ENCODE data around the gene DNAH17.
A peak's percentile ranks its signal among the peaks of the same experiment; 100 is the strongest.

The DNAH17 gene

GRCh38 chr17:78390241-78391050 is 186.8 kb downstream of the DNAH17 start:
- no peak for DNase-seq (ENCODE audit: low spot score)

- DNase-seq (ENCODE audit: low spot score), result peak; percentile 61
These were observed 188.9 kb downstream of the DNAH17 start for GRCh38 chr17:78387977-78388941.

DNA sequence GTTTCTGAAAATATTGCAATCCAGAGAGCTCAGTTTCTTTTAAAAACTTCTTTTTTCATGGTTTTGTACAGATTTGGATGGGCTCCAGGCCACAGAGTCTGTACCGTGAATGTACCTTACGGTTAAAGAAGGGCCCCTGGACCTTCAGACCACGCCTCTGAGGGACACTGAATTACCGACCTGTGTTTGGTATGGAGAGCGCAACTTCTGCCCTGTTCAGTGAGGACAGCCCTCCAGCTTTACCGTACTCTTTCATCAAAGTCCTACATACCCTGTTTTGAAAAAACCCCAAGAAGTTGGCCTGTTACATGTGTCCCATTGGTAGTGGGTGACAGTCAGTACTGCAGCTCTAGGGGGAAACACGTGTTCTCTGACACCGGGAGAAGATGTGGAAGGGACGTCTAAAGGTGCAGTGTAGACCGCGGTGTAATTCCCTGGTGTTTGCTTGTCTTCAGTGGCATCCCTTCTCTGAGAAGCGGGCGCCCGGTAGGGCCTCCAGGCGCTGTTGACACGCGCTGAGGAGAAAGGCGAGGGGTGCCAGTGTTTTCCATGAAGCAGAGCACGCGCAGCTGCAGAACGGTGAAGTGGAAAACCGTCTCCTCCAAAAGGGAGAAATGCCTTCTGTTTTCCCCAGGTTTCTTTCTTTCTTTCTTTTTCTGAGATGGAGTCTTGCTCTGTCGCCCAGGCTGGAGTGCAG is 192.6 kb downstream of the DNAH17 start:
- no peak for DNase-seq (ENCODE audit: low spot score)

GRCh38 chr17:78383725-78384471 is 193.3 kb downstream of the DNAH17 start:
- peak; percentile 31 for DNase-seq (ENCODE audit: low spot score)

DNA sequence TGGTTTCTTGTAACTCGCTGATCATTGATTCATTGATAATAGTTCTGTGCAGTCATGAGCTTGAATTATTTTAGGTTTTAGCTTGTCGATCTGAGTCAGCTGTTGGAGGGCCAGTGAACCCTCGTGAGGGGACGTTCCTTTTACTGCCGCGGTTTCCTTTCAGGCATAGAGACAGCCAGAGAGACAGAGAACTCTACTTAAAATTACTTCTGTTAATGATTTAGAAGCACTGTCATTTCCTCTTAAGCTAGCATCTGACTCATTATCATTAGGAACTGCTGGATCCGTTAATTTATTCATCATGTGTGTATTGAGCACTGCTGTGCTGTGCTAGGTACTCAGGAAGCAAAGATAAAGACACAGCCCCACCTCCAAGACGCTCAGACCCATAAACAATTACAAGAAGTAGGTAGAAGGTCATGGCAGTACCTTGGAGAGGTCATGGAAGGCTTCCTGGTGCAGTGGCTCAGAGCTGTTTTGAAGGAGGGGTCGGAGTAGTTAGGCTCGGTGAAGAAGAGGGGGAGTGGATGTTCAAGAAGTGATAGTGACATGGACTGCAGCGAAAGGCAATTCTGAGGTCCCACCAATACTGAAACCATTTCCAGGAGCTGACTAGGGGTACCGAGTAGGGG is 195.5 kb downstream of the DNAH17 start:
- DNase-seq (ENCODE audit: low spot score), result no peak

DNA sequence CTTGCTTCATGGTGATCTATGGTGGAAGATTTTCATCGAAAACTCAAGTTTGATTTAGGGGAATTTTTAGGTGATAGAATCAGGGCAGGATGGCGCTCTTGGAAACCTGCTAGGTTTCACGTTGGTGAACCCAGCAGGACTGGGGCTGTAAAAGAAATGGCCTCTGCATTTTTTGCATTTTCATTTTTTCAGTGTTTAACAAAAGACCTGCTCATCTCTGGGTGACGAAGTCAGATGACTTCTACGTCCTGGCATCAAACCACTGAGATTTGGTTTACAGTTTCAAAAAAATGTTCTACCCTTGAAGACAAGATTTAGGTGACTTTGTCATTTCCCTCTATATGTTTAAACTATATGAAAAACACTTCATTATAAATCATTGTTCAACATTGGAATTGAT is 196.8 kb downstream of the DNAH17 start:
- DNase-seq (ENCODE audit: low spot score), result no peak

DNA sequence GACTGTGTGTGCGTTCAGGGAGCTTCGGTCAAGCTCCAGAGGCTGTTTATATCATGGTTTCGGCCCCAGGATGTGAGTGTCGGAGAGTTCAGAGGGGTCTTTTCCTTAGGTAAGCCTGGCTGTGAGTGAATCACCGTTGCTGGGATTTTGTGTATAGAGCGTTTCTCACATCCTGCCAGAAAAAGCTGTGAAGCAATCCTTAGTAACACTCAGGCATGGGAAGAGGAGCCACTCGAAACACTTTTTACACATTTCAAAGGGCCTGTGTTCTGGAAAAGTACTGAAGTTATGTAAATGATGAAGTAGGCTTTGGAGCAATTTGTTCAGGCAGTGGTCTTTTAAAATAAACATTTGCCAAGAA is 198.1 kb downstream of the DNAH17 start:
- DNase-seq (ENCODE audit: low spot score), result no peak

DNA sequence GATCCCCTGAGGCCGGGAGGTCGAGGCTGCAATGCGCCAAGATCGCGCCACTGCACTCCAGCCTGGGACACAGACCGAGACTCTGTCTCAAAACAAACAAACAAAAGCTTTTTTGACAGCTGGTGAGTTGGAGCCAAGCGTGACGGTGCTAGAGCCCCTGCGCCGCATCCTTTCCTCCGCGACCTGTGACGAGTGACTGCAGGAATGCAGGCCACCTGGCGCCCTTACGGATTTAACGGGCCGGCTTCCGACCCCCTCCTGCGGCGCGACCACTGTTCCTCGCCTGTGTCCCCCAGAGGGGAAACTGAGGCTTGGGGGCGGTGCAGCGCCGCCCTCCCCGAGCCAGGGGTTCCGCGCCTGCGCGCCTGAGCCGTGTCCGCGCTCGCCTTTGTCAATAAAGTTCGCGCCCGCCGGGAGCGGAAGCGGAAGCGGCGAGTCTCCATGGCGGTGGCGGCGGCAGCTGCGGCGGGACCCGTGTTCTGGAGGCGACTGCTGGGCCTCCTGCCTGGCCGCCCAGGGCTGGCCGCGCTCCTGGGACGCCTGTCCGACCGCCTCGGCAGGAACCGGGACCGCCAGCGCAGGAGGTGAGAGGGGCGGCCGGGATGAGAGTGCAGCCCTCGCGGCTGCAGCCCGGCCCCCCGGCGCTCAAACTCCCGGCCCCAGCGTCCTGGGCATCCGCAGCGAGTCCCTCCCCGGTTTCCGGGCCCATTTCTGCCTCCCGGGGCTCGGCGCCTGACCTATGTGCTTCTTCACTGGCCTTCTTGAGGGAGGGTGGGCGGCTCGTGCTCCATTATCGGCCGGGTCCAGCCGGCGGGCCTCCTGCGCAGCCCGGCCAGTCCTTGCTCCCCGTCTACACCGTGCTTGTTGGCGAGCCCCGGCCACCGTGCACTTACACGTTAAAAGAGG is 198.7 kb downstream of the DNAH17 start, which contains the start of gene PGS1:
PGS1 (plus strand) TSS at position 425 of the 906 bp plus-strand sequence; CDS start at position 442, 17 bp downstream.
- DNase-seq (ENCODE audit: low spot score), result peak; percentile 86

GRCh38 chr17:78377858-78378224 is 199.4 kb downstream of the DNAH17 start:
- no peak for DNase-seq (ENCODE audit: low spot score)

DNA sequence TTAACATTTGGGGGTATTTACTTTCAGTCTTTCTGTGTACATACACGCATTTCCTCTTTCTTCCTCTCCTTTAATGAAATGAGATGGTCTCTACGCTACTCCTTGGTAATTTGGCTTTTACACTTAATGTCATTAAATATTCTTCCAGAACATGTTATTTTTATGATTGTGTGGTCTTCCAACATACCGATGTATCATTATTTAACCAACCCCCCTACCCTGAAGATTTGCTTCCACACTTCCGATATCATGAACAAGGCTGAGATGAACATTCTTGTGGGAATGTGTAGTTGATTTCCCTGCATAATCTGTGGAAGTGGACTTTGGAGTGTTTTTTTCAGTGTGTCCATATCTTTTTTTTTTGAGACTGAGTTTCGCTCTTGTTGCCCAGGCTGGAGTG is 201.0 kb downstream of the DNAH17 start:
- no peak for DNase-seq (ENCODE audit: low spot score)

DNA sequence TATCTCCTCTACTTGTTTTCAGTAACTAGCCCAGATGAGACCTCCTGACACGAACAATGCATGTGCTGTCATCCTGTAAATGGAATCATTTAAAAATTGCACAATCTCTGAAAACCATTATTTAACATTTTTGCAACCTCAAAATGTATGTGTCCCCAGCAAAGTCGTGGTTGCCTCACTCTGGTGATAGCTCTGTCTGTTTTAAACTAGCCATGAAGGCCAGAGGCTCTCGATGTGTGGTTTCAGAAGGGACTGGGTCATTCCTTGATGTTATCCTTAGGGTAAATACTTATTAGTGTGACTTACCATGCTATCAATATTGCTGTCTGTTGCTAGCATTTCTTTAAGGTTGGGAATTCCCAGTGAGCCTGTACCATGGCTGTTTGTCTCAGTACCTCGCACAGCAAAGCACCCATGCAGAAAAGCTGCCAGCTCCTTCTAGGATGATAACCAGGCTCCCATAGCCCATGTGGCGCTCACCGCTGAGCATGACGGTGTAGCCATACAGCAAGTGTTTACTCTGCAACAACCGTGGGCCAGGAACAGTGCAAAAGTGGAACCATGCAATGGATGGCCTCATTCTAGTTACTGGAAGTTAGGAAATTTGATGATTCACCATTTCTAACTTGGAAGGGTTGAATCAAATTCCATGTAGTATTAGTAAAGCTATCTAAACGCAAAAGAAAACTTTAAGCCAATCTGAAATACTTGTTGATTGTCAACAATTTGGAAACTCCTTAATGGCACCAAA is 201.6 kb downstream of the DNAH17 start:
- DNase-seq (ENCODE audit: low spot score), result no peak

- no peak for DNase-seq (ENCODE audit: low spot score)
These were observed 202.4 kb downstream of the DNAH17 start for GRCh38 chr17:78374631-78375274.

GRCh38 chr17:78374189-78374588 is 203.0 kb downstream of the DNAH17 start:
- DNase-seq (ENCODE audit: low spot score), result no peak

Measured in germinal center (tissue), 1 donor.